Nephron progenitor cell (in vitro differentiated cells): ENCODE measurements around the gene HSPBP1.

Source experiments
- DNase-seq: peaks from one replicate; pipeline ENCODE4 v3.0.0; 2021
- H3K27ac Mint-ChIP-seq: 2 replicates; pipeline ENCODE4 v1.8.0; 2021; ENCODE audit warnings: mild to moderate bottlenecking, moderate library complexity, mixed read lengths
- H3K27me3 Mint-ChIP-seq: 2 replicates; pipeline ENCODE4 v1.8.0; 2021; ENCODE audit warnings: mild to moderate bottlenecking, low read depth, mixed read lengths; ENCODE audit not compliant: poor library complexity
- H3K36me3 Mint-ChIP-seq: 2 replicates; pipeline ENCODE4 v1.8.0; 2021; ENCODE audit warnings: low read depth, mixed read lengths
- H3K4me1 Mint-ChIP-seq: 2 replicates; pipeline ENCODE4 v1.8.0; 2021; ENCODE audit warnings: mixed read lengths
- H3K4me3 Mint-ChIP-seq: 2 replicates; pipeline ENCODE4 v1.8.0; 2021; ENCODE audit warnings: mild to moderate bottlenecking, moderate library complexity, mixed read lengths
- H3K9me3 Mint-ChIP-seq: 2 replicates; pipeline ENCODE4 v1.8.0; 2021; ENCODE audit warnings: mild to moderate bottlenecking, moderate library complexity, mixed read lengths
- TF ChIP-seq, protein P1 (sequence below): fragments of 200-600 bp; sonication (generic); IDR thresholded peaks from 2 replicates; pipeline ENCODE4 v1.5.0; 2021; ENCODE audit warnings: antibody characterized with exemption

The HSPBP1 gene

DNA sequence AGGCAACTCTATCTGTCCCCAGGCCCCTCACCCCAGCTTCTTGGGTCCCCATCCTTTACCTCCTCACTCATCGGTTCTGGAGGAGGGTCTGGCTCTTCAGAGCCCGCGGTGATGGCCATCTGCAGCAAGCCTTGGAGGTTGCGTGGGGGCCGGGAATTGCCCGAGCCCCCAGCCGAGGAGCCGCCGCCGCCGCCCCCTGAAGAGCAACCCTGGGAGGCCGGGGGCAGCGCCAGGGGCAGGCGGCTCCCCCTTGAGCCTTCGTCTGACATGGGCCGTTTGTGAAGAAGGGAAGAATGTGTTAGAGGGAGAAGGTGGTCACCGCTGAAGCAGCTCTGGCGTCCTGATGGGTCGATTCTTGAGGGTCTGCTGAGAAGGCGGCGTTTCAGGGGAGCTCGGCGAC is 570 bp downstream of the HSPBP1 start:
- Mint-ChIP-seq H3K27ac (peak overlapping the region; percentile 100), H3K36me3 (no peaks in the 10 kb centered on the region), H3K27me3 (no peaks in the 10 kb centered on the region), H3K4me3 (peak overlapping the region; percentile 98), H3K9me3 (no peaks in the 10 kb centered on the region), H3K4me1 (peaks cover 35% of the 10 kb centered on the region)
- TF ChIP-seq, protein P1, sequence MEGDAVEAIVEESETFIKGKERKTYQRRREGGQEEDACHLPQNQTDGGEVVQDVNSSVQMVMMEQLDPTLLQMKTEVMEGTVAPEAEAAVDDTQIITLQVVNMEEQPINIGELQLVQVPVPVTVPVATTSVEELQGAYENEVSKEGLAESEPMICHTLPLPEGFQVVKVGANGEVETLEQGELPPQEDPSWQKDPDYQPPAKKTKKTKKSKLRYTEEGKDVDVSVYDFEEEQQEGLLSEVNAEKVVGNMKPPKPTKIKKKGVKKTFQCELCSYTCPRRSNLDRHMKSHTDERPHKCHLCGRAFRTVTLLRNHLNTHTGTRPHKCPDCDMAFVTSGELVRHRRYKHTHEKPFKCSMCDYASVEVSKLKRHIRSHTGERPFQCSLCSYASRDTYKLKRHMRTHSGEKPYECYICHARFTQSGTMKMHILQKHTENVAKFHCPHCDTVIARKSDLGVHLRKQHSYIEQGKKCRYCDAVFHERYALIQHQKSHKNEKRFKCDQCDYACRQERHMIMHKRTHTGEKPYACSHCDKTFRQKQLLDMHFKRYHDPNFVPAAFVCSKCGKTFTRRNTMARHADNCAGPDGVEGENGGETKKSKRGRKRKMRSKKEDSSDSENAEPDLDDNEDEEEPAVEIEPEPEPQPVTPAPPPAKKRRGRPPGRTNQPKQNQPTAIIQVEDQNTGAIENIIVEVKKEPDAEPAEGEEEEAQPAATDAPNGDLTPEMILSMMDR, result no peak
- DNase-seq, result no peak

DNA sequence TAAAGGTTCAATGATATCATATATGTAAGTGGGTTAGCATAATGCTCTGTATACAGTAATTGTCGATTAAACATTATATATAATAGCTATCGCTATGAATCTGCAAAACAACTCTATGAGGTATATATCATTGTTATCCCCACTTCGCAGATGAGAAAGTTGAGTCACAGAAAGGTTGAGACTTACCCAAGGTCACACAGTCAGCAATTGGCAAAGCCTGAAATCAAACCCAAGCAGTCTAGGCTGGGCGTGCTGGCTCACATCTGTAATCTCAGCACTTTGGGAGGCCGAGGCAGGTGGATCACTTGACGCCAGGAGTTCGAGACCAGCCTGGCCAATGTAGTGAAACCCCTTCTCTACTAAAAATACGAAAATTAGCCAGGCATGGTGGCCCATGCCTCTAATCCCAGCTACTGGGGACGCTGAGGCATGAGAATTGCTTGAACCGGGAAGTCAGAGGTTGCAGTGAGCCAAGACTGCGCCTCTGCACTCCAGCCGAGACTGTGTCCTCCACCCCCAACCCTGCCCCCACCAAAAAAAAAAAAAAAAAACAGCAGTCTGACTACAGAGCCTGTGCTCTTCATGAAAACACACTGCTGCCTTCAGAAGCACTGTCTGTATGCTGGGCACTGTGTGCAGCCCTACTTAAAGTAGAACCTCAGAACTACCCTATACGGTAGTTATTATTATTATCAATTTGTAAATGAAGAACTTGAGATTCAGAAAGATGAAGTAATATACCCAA is 1.3 kb downstream of the HSPBP1 start:
- Mint-ChIP-seq H3K27me3 (no peaks in the 10 kb centered on the region), H3K4me3 (peak overlapping the region; percentile 98), H3K36me3 (no peaks in the 10 kb centered on the region), H3K27ac (no peak overlapping the region), H3K4me1 (peaks cover 32% of the 10 kb centered on the region), H3K9me3 (no peaks in the 10 kb centered on the region)
- no peak for DNase-seq
- TF ChIP-seq, protein P1, result no peak

DNA sequence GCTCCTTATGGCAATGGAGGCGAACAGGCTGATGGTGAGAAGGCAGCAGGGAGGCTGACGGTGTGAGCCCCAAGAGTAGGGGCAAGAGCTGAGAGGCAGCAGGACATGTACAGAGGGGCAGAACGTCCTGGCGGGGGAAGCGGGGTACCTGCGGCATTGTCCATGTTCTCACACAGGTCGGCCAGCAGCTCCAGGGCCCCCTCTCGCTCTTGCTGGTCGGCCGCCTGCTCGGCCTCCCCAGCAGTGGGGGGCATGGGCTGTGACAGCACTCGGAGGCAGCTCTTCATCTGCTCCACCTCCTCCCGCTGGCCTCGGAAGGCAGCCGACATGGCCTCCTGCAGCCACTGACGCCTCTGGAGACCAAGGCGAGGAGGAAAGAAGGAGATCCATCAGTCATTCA is 2.4 kb downstream of the HSPBP1 start:
- Mint-ChIP-seq H3K36me3 (peaks cover 2% of the 10 kb centered on the region), H3K4me1 (peaks cover 25% of the 10 kb centered on the region), H3K27ac (no peak overlapping the region), H3K27me3 (no peaks in the 10 kb centered on the region), H3K9me3 (no peaks in the 10 kb centered on the region), H3K4me3 (peak overlapping the region; percentile 44)
- no peak for DNase-seq
- TF ChIP-seq, protein P1, result no peak

- TF ChIP-seq, protein P1, result no peak
- Mint-ChIP-seq H3K9me3 (no peaks in the 10 kb centered on the region), H3K27me3 (no peaks in the 10 kb centered on the region), H3K36me3 (peaks cover 8% of the 10 kb centered on the region), H3K4me3 (peak overlapping the region; percentile 44), H3K27ac (peak overlapping the region; percentile 45), H3K4me1 (peaks cover 25% of the 10 kb centered on the region)
- DNase-seq, result no peak
Measured at GRCh38 chr19:55276720-55277430, 3.0 kb downstream of the HSPBP1 start.

GRCh38 chr19:55275851-55276719 is 3.8 kb downstream of the HSPBP1 start:
- H3K9me3 Mint-ChIP-seq, result no peaks in the 10 kb centered on the region
- H3K27ac Mint-ChIP-seq, result no peak overlapping the region
- TF ChIP-seq, protein P1, result no peak
- H3K27me3 Mint-ChIP-seq, result no peaks in the 10 kb centered on the region
- peaks cover 9% of the 10 kb centered on the region for H3K36me3 Mint-ChIP-seq
- H3K4me3 Mint-ChIP-seq, result no peak overlapping the region
- H3K4me1 Mint-ChIP-seq, result peaks cover 20% of the 10 kb centered on the region
- DNase-seq, result no peak
